CD14-positive monocyte (primary cell): ENCODE results near the gene FRRS1L. TPM values are rescaled to one million over a fixed set of nuclear protein-coding genes. Genes with fewer than 3 reads are reported as not detected.

Experiments used
- DNase-seq, 3 donors: peaks; one replicate each; pipeline ENCODE4 v3.0.0-alpha.2; 2011 to 2022
- H2AFZ ChIP-seq: 2 replicates; pipeline ENCODE4 v1.6.0; 2012; ENCODE audit warnings: mild to moderate bottlenecking, low read depth, low read length, inconsistent platforms; ENCODE audit not compliant: insufficient read depth, poor library complexity, severe bottlenecking
- H3K27ac ChIP-seq, 2 donors: 1 replicate in 1 of 2; 2 replicates in 1 of 2; pipeline ENCODE4 v1.5.1; 2012 to 2013; ENCODE audit warnings: low read length in 2 of 2, control low read depth in 1 of 2, inconsistent platforms in 1 of 2, low read depth in 1 of 2, mild to moderate bottlenecking in 1 of 2
- H3K27me3 ChIP-seq, 2 donors: one replicate each; pipeline versions ENCODE4 v1.6.0 to v1.6.1; 2011 to 2013; ENCODE audit warnings: low read length in 2 of 2; ENCODE audit not compliant: control insufficient read depth in 2 of 2, insufficient read depth in 2 of 2
- H3K36me3 ChIP-seq, 2 donors: replicated peaks in 1 of 2; 1 replicate in 1 of 2; 2 replicates in 1 of 2; pipeline versions ENCODE4 v1.5.1 to v1.6.1; 2012 to 2013; ENCODE audit warnings: low read length in 2 of 2, control low read depth in 1 of 2, inconsistent platforms in 1 of 2, mild to moderate bottlenecking in 1 of 2; ENCODE audit not compliant: insufficient read depth in 2 of 2, control insufficient read depth in 1 of 2
- H3K4me1 ChIP-seq, 2 donors: 1 replicate in 1 of 2; 2 replicates in 1 of 2; pipeline versions ENCODE4 v1.5.1 to v1.6.1; 2012 to 2013; ENCODE audit warnings: low read length in 2 of 2, control low read depth in 1 of 2, inconsistent platforms in 1 of 2, mild to moderate bottlenecking in 1 of 2, moderate library complexity in 1 of 2; ENCODE audit not compliant: insufficient read depth in 2 of 2, control insufficient read depth in 1 of 2
- H3K4me2 ChIP-seq: replicated peaks from 2 replicates; pipeline ENCODE3; 2012; ENCODE audit warnings: low read length, moderate library complexity, mild to moderate bottlenecking; ENCODE audit not compliant: poor library complexity, severe bottlenecking; ENCODE audit errors: extremely low read depth
- H3K4me3 ChIP-seq, 3 experiments: fragments of 200-600 bp in 1 of 3; sonication (generic) in 1 of 3; replicated peaks in 1 of 3; 1 replicate in 2 of 3; 2 replicates in 1 of 3; pipeline ENCODE4 v1.5.1; 2011 to 2013; ENCODE audit warnings: low read length in 3 of 3, mild to moderate bottlenecking in 3 of 3, control low read depth in 2 of 3, low read depth in 2 of 3, inconsistent platforms in 1 of 3, moderate library complexity in 1 of 3
- H3K79me2 ChIP-seq: 2 replicates; pipeline ENCODE4 v1.6.0; 2012; ENCODE audit warnings: mild to moderate bottlenecking, control low read depth, inconsistent platforms, low read length, moderate library complexity; ENCODE audit not compliant: insufficient read depth
- H3K9ac ChIP-seq: 2 replicates; pipeline ENCODE4 v1.6.0; 2017; ENCODE audit warnings: low read length, mild to moderate bottlenecking; ENCODE audit not compliant: insufficient read depth, poor library complexity, severe bottlenecking
- H3K9me3 ChIP-seq, 2 donors: replicated peaks in 1 of 2; 1 replicate in 1 of 2; 2 replicates in 1 of 2; pipeline versions ENCODE4 v1.5.1 to v1.6.1; 2012 to 2013; ENCODE audit warnings: low read length in 2 of 2, control low read depth in 1 of 2; ENCODE audit not compliant: control insufficient read depth in 1 of 2, insufficient read depth in 1 of 2
- H4K20me1 ChIP-seq: 2 replicates; pipeline ENCODE4 v1.6.0; 2012; ENCODE audit warnings: mild to moderate bottlenecking, low read length, control low read depth, moderate library complexity; ENCODE audit not compliant: insufficient read depth
- H3K27ac Mint-ChIP-seq, 7 donors: one replicate each; pipeline ENCODE4 v1.8.0; 2020; ENCODE audit warnings: mild to moderate bottlenecking in 7 of 7, mixed read lengths in 7 of 7, moderate library complexity in 6 of 7, inconsistent platforms in 2 of 7
- H3K27me3 Mint-ChIP-seq, 3 donors: one replicate each; pipeline ENCODE4 v1.8.0; 2021 to 2022; ENCODE audit warnings: low read depth in 3 of 3, mild to moderate bottlenecking in 3 of 3, mixed read lengths in 3 of 3, moderate library complexity in 3 of 3, inconsistent platforms in 1 of 3
- H3K36me3 Mint-ChIP-seq, 2 donors: one replicate each; pipeline ENCODE4 v1.8.0; 2020; ENCODE audit warnings: mixed read lengths in 2 of 2, inconsistent platforms in 1 of 2, mild to moderate bottlenecking in 1 of 2
- H3K4me1 Mint-ChIP-seq: one replicate; pipeline ENCODE4 v1.8.0; 2020; ENCODE audit warnings: mild to moderate bottlenecking, mixed read lengths
- H3K4me3 Mint-ChIP-seq, 2 donors: one replicate each; pipeline ENCODE4 v1.8.0; 2020; ENCODE audit warnings: mild to moderate bottlenecking in 2 of 2, mixed read lengths in 2 of 2, moderate library complexity in 1 of 2
- H3K9me3 Mint-ChIP-seq, 7 donors: one replicate each; pipeline ENCODE4 v1.8.0; 2020 to 2022; ENCODE audit warnings: mixed read lengths in 7 of 7, mild to moderate bottlenecking in 6 of 7, moderate library complexity in 6 of 7, inconsistent platforms in 2 of 7
- WGBS: methylation state at CpG from one replicate; pipeline ENCODE4 v1.1.5; 2013; ENCODE audit warnings: missing lambda C conversion rate; ENCODE audit not compliant: insufficient coverage; 5-methylcytosine and 5-hydroxymethylcytosine counted together
- intact Hi-C, 2 donors: fragments of 100-400 bp; cut with micrococcal nuclease; formaldehyde crosslinking; loops; one replicate each; pipeline versions ENCODE4 v1.15.0 to v1.15.1; 2023
- polyA plus RNA-seq, 3 donors: library from polyadenylated mRNA; depleted of rRNA in 1 of 3; unstranded in 2 of 3; stranded (reverse) in 1 of 3; fragments of 300-500 nt in 2 of 3; fragments of >200 nt in 1 of 3; fragmentation: Illumina TruSeq in 2 of 3; gene quantifications; 1 replicate in 2 of 3; 2 replicates in 1 of 3; pipeline ENCODE4 v1.2.3, GENCODE V29; 2012 to 2021
- TF ChIP-seq, protein P1 (sequence below): fragments of 200-600 bp; IDR thresholded peaks from one replicate; pipeline ENCODE4 v1.8.0; 2022; ENCODE audit warnings: antibody characterized with exemption, mild to moderate bottlenecking

The FRRS1L gene
- polyA plus RNA-seq, 3 donors, result not detected

DNA sequence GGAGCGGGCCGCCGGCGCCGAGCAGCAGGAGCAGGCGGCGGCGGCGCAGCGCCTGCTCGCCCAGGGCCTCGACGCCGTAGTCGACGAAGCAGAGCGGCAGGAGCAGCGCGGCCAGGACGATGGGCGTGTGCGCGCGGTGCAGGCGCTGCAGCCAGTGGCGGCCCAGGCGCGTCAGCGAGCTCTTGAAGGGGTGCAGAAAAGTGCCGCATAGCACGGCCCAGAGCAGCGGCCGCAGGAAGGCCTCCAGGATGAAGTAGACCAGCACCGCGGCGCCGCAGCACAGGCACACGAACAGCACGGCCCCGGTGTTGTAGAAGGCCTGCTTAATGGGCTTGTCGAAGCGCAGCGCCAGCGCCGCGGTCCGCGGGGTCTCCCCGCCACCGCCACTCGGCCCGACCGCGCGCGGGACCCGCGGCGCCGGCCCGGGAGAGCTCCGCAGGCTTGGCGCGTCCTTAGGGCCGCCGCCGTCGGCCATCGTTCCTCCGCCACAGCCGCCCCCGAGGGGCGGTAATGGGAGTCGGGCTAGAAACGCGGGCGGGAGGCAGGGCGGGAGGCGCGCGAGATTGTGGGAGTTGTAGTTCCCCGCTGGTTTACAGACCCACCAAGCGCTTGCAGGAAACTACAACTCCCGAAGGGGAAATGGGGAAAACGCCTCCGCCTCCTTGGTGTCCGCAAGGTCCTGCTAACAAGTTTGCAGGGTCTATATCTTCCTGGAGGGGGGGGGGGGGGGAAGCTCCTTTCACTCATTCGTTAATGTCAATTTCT, 47.4 kb downstream of the FRRS1L start, which contains the start of gene TMEM245:
Gene TMEM245, minus strand, starts transcription at position 509 of the 765 bp plus-strand sequence. Its CDS starts 34 bp downstream, at position 475.
- WGBS, result under 1% methylated on average over 87 of the region's 88 CpGs
- H3K27ac ChIP-seq, result peak within 1 kb of the TSS; percentile 49 to 77
- no peaks in the 10 kb centered on the region for H3K27me3 Mint-ChIP-seq
- TF ChIP-seq, protein P1, sequence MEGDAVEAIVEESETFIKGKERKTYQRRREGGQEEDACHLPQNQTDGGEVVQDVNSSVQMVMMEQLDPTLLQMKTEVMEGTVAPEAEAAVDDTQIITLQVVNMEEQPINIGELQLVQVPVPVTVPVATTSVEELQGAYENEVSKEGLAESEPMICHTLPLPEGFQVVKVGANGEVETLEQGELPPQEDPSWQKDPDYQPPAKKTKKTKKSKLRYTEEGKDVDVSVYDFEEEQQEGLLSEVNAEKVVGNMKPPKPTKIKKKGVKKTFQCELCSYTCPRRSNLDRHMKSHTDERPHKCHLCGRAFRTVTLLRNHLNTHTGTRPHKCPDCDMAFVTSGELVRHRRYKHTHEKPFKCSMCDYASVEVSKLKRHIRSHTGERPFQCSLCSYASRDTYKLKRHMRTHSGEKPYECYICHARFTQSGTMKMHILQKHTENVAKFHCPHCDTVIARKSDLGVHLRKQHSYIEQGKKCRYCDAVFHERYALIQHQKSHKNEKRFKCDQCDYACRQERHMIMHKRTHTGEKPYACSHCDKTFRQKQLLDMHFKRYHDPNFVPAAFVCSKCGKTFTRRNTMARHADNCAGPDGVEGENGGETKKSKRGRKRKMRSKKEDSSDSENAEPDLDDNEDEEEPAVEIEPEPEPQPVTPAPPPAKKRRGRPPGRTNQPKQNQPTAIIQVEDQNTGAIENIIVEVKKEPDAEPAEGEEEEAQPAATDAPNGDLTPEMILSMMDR, result no peak
- peaks cover 47% of the 10 kb centered on the region for H4K20me1 ChIP-seq
- no peaks in the 10 kb centered on the region for H3K9me3 ChIP-seq
- H3K4me1 Mint-ChIP-seq, result peaks cover 56% of the 10 kb centered on the region
- H3K36me3 Mint-ChIP-seq, result peaks cover 0 to 1% of the 10 kb centered on the region in 2 donors
- no peaks in the 10 kb centered on the region for H3K9me3 Mint-ChIP-seq
- intact Hi-C loops, result loop anchor here in 1 of 2 donors (10.0 kb wide), 2 partner anchors 105 to 185 kb away; partner anchors contain the start of genes ABITRAM, CTNNAL1 and ELP1
- peak within 1 kb of the TSS; percentile 50 to 89 (median 77) for H3K27ac Mint-ChIP-seq
- peak within 1 kb of the TSS; percentile 59 to 86 (median 84) for H3K4me3 ChIP-seq
- peaks cover 52% of the 10 kb centered on the region for H3K79me2 ChIP-seq
- peak within 1 kb of the TSS; percentile 86 for H3K9ac ChIP-seq
- no peaks in the 10 kb centered on the region for H3K36me3 ChIP-seq
- peak within 1 kb of the TSS; percentile 87 to 89 for H3K4me3 Mint-ChIP-seq
- peak within 1 kb of the TSS; percentile 89 for H2AFZ ChIP-seq
- H3K27me3 ChIP-seq, result no peaks in the 10 kb centered on the region
- peaks cover 37 to 46% of the 10 kb centered on the region in 2 donors for H3K4me1 ChIP-seq
- peak; percentile 95 to 96 (median 96) for DNase-seq
- peak within 1 kb of the TSS; percentile 82 for H3K4me2 ChIP-seq

GRCh38 chr9:109118808-109119438, 48.1 kb downstream of the FRRS1L start:
- TF ChIP-seq, protein P1, result no peak
- Histone ChIP-seq H3K4me1 (peaks cover 37 to 46% of the 10 kb centered on the region in 2 donors), H3K9ac (peak overlapping the region; percentile 86), H3K4me2 (peak overlapping the region; percentile 82), H3K27me3 (no peaks in the 10 kb centered on the region), H3K27ac (peak overlapping the region in 1 of 2 donors; percentile 77), H4K20me1 (peaks cover 54% of the 10 kb centered on the region), H3K9me3 (no peaks in the 10 kb centered on the region), H3K79me2 (peaks cover 59% of the 10 kb centered on the region), H3K4me3 (peak overlapping the region; percentile 59 to 86 (median 84)), H2AFZ (peak overlapping the region; percentile 89), H3K36me3 (no peaks in the 10 kb centered on the region)
- intact Hi-C loops, result loop anchor here in 1 of 2 donors (10.0 kb wide), 1 partner anchor 104 kb away; the partner anchor contains the start of gene CTNNAL1
- Mint-ChIP-seq H3K4me1 (peaks cover 59% of the 10 kb centered on the region), H3K4me3 (peak overlapping the region; percentile 87 to 89), H3K36me3 (peaks cover 4% of the 10 kb centered on the region in 2 donors), H3K9me3 (no peaks in the 10 kb centered on the region), H3K27me3 (no peaks in the 10 kb centered on the region), H3K27ac (peak overlapping the region; percentile 12 to 84 (median 65))
- DNase-seq, result no peak
- WGBS, result under 1% methylated on average over 27 of the region's 29 CpGs
